Left ventricle myocardium inferior (tissue), 1 donor: ENCODE measurements around the gene RNF126. TPM values are rescaled to one million over a fixed set of nuclear protein-coding genes. Genes with fewer than 3 reads are reported as not detected.

Source experiments
- DNase-seq: peaks from one replicate; pipeline ENCODE4 v3.0.0-alpha.2; 2020
- H3K27ac ChIP-seq: fragments of 200-600 bp; replicated peaks from 2 replicates; pipeline ENCODE4 v1.8.0; 2021
- H3K27me3 ChIP-seq: fragments of 200-600 bp; 2 replicates; pipeline ENCODE4 v1.8.0; 2021; ENCODE audit warnings: low read depth
- H3K36me3 ChIP-seq: fragments of 200-600 bp; 2 replicates; pipeline ENCODE4 v1.8.0; 2021
- H3K4me1 ChIP-seq: fragments of 200-600 bp; 2 replicates; pipeline ENCODE4 v1.8.0; 2021
- H3K4me3 ChIP-seq: fragments of 200-600 bp; 2 replicates; pipeline ENCODE4 v1.8.0; 2021; ENCODE audit warnings: mild to moderate bottlenecking, moderate library complexity
- H3K9me3 ChIP-seq: fragments of 200-600 bp; replicated peaks from 2 replicates; pipeline ENCODE4 v1.8.0; 2021
- CTCF ChIP-seq: fragments of 200-600 bp; IDR thresholded peaks from 2 replicates; pipeline ENCODE4 v1.8.0; 2021; ENCODE audit warnings: antibody characterized with exemption, mild to moderate bottlenecking, borderline replicate concordance
- intact Hi-C: fragments of 100-400 bp; cut with micrococcal nuclease; formaldehyde crosslinking; loops from one replicate; pipeline ENCODE4 v1.11.0; 2022
- total RNA-seq: library from RNA; stranded (reverse); fragmentation: NEBNext Ultra II Directional; extraction: Animal tissue kit (Norgen Biotek cat#: 25700); gene quantifications from one replicate; pipeline ENCODE4 v1.2.1, GENCODE V29; 2021
- donor health status: DM: no; HTN: yes; CAD: no; lungs with severe emphysema.

Gene RNF126
- total RNA-seq, 1 donor from 2014 or later, result 25.5 TPM

DNA sequence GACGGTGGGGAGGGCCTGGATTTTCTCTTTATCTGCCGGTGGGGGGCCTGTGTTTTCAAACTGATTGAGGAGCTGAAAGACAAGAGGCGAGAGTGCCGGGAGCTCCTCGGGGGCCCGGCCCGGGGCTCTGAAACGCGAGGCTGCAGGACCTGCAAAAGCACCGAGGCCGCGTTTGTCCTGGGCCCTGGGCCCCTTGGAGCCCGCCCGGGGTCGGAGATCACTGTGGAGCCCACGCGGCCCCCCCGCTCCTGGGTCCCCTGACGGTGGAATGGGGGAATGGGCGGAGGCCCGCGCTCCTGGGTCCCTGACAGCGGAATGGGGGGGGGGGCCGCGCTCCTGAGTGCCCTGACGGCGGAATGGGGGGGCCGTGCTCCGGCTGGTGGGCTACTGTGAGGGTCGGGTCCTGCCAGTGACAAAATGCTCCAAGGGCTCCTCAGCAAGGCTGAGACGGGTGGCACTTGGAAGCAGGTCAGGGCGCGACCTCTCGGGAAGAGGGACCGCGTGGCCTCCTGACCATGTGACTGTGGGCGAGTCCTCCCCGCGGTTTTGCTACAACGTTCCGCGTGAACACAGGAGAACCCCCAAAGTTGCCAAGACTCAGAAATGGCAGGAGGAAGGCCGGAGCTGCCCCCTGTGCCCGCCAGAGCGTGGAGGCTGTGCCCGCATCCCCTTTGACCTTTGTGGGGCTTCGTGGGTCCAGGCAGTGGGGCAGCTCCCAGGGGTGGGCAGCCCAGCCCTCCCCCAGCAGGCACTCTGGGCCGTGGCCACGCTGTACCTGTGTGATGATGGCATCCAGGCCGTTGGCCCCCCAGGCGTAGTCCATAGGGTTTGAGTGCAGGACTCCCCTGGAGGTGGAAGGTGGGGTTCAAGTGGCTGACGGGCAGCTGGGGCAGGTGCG lies 13.9 kb downstream of the RNF126 start:
- Histone ChIP-seq H3K27me3 (no peaks in the 10 kb centered on the region), H3K9me3 (no peaks in the 10 kb centered on the region), H3K4me3 (no peak overlapping the region), H3K27ac (no peak overlapping the region), H3K36me3 (peaks cover 83% of the 10 kb centered on the region), H3K4me1 (no peaks in the 10 kb centered on the region)
- intact Hi-C loops, result no loop called here
- no peak for TF ChIP-seq CTCF
- no peak for DNase-seq

GRCh38 chr19:648305-648704 lies 14.7 kb downstream of the RNF126 start:
- H3K27ac ChIP-seq, result no peak overlapping the region
- DNase-seq, result no peak
- no peaks in the 10 kb centered on the region for H3K4me1 ChIP-seq
- intact Hi-C loops, result no loop called here
- peaks cover 78% of the 10 kb centered on the region for H3K36me3 ChIP-seq
- H3K9me3 ChIP-seq, result no peaks in the 10 kb centered on the region
- TF ChIP-seq CTCF, result no peak
- H3K4me3 ChIP-seq, result no peak overlapping the region
- no peaks in the 10 kb centered on the region for H3K27me3 ChIP-seq

DNA sequence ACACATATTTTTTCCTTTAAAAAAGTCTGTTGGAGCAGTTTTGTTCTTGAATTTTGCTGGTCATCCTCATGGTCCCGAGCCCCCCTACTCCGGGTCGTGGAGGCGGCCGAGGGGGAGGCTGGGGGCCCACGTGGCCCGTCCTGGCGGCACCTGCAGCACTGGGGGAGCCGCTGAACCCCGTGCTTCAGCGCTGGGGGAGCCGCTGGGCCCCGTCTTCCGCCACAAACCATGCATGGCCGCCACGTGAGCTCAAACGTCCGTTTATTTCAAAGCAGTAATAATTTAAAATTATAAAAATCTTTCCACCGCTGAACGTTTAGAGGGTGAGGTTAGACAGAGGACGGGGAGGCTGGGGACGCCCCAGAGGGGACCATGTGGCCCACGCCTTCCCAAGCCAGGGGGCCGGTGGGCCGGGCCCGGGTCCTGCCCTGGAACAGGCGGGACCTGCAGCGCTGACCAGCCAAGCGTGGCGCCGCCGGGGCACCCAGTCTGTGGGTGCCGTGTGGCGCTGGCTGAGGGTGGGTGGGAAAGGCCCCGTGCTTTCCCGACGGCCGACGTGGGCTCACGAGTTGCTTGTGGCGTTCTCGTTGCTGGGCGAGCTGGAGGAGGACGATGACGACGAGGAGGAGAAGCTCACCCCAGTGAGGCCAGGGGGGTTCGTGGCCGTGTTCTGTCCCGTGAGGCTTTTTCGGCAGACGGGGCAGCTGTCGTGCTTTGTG lies 15.3 kb downstream of the RNF126 start:
- Histone ChIP-seq H3K36me3 (peaks cover 73% of the 10 kb centered on the region), H3K9me3 (no peaks in the 10 kb centered on the region), H3K4me1 (no peaks in the 10 kb centered on the region), H3K4me3 (no peak overlapping the region), H3K27ac (no peak overlapping the region), H3K27me3 (no peaks in the 10 kb centered on the region)
- no peak for TF ChIP-seq CTCF
- DNase-seq, result no peak
- intact Hi-C loops, result no loop called here

DNA sequence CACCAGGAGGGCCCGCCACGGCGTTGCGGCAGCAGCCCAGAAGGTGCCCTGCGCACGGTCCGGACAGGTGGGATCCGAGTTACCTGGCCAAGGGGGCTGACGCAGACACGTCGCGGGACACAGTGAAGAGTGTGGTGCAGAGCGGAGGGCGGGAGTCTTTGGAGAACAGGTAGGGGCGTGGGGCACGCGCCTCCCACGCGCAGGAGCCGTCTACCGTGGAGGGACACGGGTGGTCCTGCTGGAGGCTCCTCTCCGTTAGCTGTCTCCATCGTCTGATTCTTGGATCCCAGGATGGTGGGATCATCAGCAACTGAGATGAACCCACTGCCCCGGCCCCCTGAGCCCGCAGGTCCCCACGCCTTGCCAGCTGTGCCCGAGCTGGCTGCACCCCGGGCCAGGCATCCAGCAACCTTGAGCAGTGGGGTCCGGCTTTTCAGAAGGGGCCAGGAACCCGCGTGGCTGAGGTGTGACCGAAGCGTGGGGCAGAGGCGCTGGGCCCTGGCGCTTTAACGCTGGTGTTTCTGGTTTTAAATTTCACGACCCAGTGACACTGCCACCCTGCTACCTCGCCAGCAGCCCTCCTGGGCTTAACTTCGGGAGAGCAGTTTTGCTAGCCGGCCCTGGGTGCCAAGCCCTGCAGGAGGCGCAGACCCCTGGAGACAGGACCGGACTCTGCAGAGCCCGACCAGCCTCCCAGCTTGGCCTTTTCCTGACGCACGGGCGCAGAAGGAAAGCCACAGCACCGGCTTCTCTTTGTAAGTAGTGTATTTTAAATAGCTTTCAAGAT lies 16.0 kb downstream of the RNF126 start:
- no peaks in the 10 kb centered on the region for H3K27me3 ChIP-seq
- H3K36me3 ChIP-seq, result peaks cover 65% of the 10 kb centered on the region
- TF ChIP-seq CTCF, result no peak
- no peaks in the 10 kb centered on the region for H3K9me3 ChIP-seq
- DNase-seq, result no peak
- no peak overlapping the region for H3K27ac ChIP-seq
- no peak overlapping the region for H3K4me3 ChIP-seq
- no peaks in the 10 kb centered on the region for H3K4me1 ChIP-seq
- intact Hi-C loops, result no loop called here

DNA sequence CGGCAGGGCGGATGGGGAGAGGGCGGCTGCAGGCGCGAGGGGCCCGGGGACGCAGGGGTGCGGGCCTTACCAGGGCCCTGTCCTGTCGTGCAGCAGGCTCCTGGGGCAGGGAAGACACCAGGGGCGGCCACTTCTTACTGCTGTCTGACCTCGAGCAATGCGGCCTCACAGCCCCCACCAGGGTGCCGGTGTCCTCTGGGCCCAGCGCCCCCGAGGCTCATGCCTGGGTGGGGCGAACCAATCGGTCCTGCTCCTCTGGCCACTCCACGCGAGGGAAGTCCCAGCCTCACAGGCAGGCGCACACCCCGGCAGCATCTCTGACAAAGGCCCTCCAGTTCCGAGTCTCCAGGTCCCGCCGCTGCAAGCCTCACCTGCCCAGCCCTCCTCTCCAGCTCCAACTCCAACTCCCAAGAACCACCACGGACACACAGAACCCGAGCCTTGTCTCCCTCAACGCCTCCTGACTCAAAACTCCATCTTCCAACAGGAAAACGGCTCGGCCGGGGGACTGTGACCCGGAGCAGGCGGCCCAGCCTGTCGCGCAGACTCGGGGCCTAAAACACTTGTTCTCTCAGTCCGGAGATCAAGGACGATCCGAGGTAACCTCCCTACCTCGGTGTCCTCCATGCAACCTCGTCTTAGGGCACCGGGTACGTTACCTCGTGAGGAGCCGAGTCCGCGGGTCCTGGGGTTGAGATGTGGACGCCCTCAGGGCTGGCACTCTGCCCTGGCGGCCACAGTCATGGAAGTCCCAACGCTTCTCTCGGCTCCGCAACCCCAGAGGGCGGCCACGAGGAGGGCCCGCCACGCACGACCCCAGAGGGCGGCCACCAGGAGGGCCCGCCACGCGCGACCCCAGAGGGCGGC lies 16.9 kb downstream of the RNF126 start:
- H3K4me3 ChIP-seq, result no peak overlapping the region
- no peak overlapping the region for H3K27ac ChIP-seq
- DNase-seq, result no peak
- H3K27me3 ChIP-seq, result no peaks in the 10 kb centered on the region
- no peaks in the 10 kb centered on the region for H3K4me1 ChIP-seq
- no peaks in the 10 kb centered on the region for H3K9me3 ChIP-seq
- intact Hi-C loops, result no loop called here
- H3K36me3 ChIP-seq, result peaks cover 57% of the 10 kb centered on the region
- TF ChIP-seq CTCF, result no peak
